Sigmoid colon (tissue), 7 donors: ENCODE results near the gene VAV1. TPM values are rescaled to one million over a fixed set of nuclear protein-coding genes. Genes with fewer than 3 reads are reported as not detected.

Experiments
- DNase-seq: peaks from one replicate; pipeline ENCODE4 v3.0.0-alpha.2; 2019
- H3K27ac ChIP-seq, 4 donors: fragments of 200-600 bp; sonication (generic); one replicate each; pipeline ENCODE4 v1.5.1; 2016 to 2019; ENCODE audit warnings: mild to moderate bottlenecking in 1 of 4
- H3K27me3 ChIP-seq, 3 donors: fragments of 200-600 bp; sonication (generic); one replicate each; pipeline ENCODE4 v1.5.1; 2019; ENCODE audit warnings: mild to moderate bottlenecking in 1 of 3
- H3K36me3 ChIP-seq, 4 donors: fragments of 200-600 bp; sonication (generic); one replicate each; pipeline ENCODE4 v1.5.1; 2016 to 2019
- H3K4me1 ChIP-seq, 4 donors: fragments of 200-600 bp; sonication (generic); one replicate each; pipeline ENCODE4 v1.5.1; 2017 to 2019
- H3K4me3 ChIP-seq, 4 donors: fragments of 200-600 bp; sonication (generic); one replicate each; pipeline ENCODE4 v1.5.1; 2017 to 2019; ENCODE audit warnings: mild to moderate bottlenecking in 2 of 4, moderate library complexity in 1 of 4
- H3K9me3 ChIP-seq, 4 donors: fragments of 200-600 bp in 3 of 4; sonication (generic) in 3 of 4; one replicate each; pipeline versions ENCODE4 v1.5.1 to v1.6.1; 2013 to 2019
- CTCF ChIP-seq, 4 experiments: fragments of 450-650 bp in 3 of 4; fragments of 200-600 bp in 1 of 4; IDR thresholded peaks; one replicate each; pipeline ENCODE4 v1.5.1; 2016 to 2019; ENCODE audit warnings: antibody characterized with exemption in 4 of 4, mild to moderate bottlenecking in 3 of 4, moderate library complexity in 2 of 4
- EP300 ChIP-seq, 4 donors: sonication (generic); formaldehyde crosslinking; IDR thresholded peaks; one replicate each; pipeline ENCODE4 v1.6.1; 2017; ENCODE audit warnings: antibody characterized with exemption in 4 of 4
- POLR2A ChIP-seq, 2 donors: fragments of 450-650 bp; IDR thresholded peaks; one replicate each; pipeline ENCODE4 v1.6.1; 2016; ENCODE audit warnings: antibody characterized with exemption in 2 of 2, mild to moderate bottlenecking in 2 of 2, moderate library complexity in 2 of 2
- POLR2AphosphoS5 ChIP-seq, 4 donors: sonication (generic); formaldehyde crosslinking; IDR thresholded peaks; one replicate each; pipeline ENCODE4 v1.6.1; 2017; ENCODE audit warnings: antibody characterized with exemption in 4 of 4
- WGBS, 2 donors: extraction: QIAGEN DNeasy Blood & Tissue Kit; methylation state at CpG; one replicate each; pipeline ENCODE4 v1.1.7; 2013; 5-methylcytosine and 5-hydroxymethylcytosine counted together
- intact Hi-C: fragments of 100-400 bp; cut with DNase I; formaldehyde crosslinking; loops from one replicate; pipeline ENCODE4 v1.15.1; 2023
- polyA plus RNA-seq, 3 donors: library from polyadenylated mRNA; stranded (reverse); fragments of 200-250 nt; gene quantifications; one replicate each; pipeline ENCODE4 v1.2.3, GENCODE V29; 2013
- total RNA-seq, 4 donors: library from RNA; depleted of rRNA; stranded (reverse); fragments of >200 nt; gene quantifications; one replicate each; pipeline ENCODE4 v1.1.0, GENCODE V29; 2016
- donor health status: healthy with polysubstance abuse.
- donor health status: Bipolar disorder and iron deficiency.
- donor health status: healthy.

Gene VAV1
- total and polyA plus RNA-seq, 7 donors, result 2.4 to 18.9 (median 4.1) TPM

DNA sequence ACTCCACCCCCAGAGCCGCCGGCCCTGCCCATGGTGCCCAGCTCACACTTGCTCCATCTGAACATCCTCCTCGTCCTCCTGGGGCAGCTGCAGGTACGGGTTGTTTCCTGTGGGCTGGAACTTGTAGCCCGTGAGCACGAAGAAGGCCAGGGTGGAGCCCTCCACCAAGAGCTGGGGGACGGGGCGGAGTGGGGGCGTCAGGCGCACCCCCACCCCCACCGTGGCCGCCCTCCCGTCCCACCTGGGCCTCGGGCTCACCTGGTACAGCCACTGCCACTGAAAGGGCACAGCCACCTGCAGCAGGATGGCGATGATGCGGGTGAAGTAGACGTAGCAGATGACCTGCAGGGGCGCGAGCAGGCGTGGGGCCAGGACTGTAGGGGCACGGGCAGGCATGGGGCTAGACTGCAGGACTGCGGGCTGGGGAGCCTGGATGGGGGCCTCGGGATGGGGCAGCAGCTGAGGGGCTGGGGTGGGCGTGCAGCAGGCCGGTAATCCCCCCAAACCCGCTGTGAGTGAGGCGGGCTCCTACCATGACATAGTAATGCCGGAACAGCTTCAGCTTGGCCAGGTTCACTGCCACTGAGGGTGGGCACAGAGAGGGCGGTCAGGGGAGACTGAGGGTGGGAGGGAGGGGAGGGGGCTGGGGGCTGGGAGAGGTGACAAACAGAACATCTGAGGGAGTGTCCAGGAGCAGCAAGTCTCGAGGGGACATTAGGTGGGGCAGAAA lies 41.4 kb upstream of the VAV1 start:
- peaks cover 0 to 41% (median 30%) of the 10 kb centered on the region in 4 donors for H3K36me3 ChIP-seq
- H3K27ac ChIP-seq, result peak overlapping the region in 1 of 4 donors; percentile 6
- WGBS, 2 donors, result 72 to 86% methylated on average over 30 of the region's 30 CpGs
- peak; percentile 65 for DNase-seq
- no peaks in the 10 kb centered on the region for H3K9me3 ChIP-seq
- peaks cover 0 to 18% (median 11%) of the 10 kb centered on the region in 4 donors for H3K4me1 ChIP-seq
- no peak overlapping the region for H3K4me3 ChIP-seq
- TF ChIP-seq CTCF (IDR thresholded peaks at IDR 0.05), result no peak
- no peak for TF ChIP-seq POLR2AphosphoS5 (IDR thresholded peaks at IDR 0.05)
- TF ChIP-seq POLR2A (IDR thresholded peaks at IDR 0.05), result no peak
- TF ChIP-seq EP300 (IDR thresholded peaks at IDR 0.05), result no peak
- no peaks in the 10 kb centered on the region for H3K27me3 ChIP-seq
- intact Hi-C loops, result loop anchor here (10.0 kb wide), 3 partner anchors 334 to 1194 kb away; partner anchors contain the start of genes CTXN1, PNPLA6, SNAPC2 and ZNF557

DNA sequence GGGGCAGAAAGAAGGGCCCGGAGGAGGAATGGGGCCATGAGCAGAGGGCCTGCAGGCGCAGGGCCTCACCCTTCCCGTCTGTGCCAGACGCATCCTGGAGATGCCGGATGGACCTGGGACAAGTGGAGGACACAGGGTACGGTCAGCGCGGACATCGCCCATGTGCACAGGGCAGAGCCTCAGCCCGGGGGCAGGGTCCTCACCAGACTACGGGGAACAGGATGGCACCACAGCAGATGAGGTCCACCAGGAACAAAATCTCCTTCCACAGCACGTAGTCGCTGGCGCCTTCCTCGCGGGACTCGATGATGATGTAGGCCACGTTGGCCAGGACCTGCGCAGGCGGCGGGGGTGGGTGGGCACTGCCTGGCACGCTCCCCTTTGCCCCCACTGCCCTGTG lies 40.7 kb upstream of the VAV1 start:
- no peak for TF ChIP-seq POLR2AphosphoS5 (IDR thresholded peaks at IDR 0.05)
- TF ChIP-seq EP300 (IDR thresholded peaks at IDR 0.05), result no peak
- no peak for TF ChIP-seq POLR2A (IDR thresholded peaks at IDR 0.05)
- TF ChIP-seq CTCF (IDR thresholded peaks at IDR 0.05), result no peak
- DNase-seq, result peak; percentile 54
- Histone ChIP-seq H3K36me3 (peaks cover 0 to 41% (median 30%) of the 10 kb centered on the region in 4 donors), H3K4me1 (peaks cover 0 to 25% (median 16%) of the 10 kb centered on the region in 4 donors), H3K9me3 (no peaks in the 10 kb centered on the region), H3K27me3 (no peaks in the 10 kb centered on the region), H3K4me3 (no peak overlapping the region), H3K27ac (no peak overlapping the region)
- 92 to 93% methylated on average over 22 of the region's 22 CpGs for WGBS, 2 donors
- intact Hi-C loops, result loop anchor here (10.0 kb wide), 3 partner anchors 333 to 1193 kb away; partner anchors contain the start of genes CTXN1, PNPLA6, SNAPC2 and ZNF557

GRCh38 chr19:6732803-6733337 lies 39.6 kb upstream of the VAV1 start:
- intact Hi-C loops, result loop anchor here (10.0 kb wide), 3 partner anchors 332 to 1192 kb away; partner anchors contain the start of genes CTXN1, PNPLA6, SNAPC2 and ZNF557
- H3K36me3 ChIP-seq, result peaks cover 0 to 41% (median 30%) of the 10 kb centered on the region in 4 donors
- WGBS, 2 donors, result 93 to 95% methylated on average over 21 of the region's 21 CpGs
- H3K4me3 ChIP-seq, result no peak overlapping the region
- peak; percentile 66 for DNase-seq
- H3K27ac ChIP-seq, result no peak overlapping the region
- TF ChIP-seq POLR2AphosphoS5 (IDR thresholded peaks at IDR 0.05) (no peak), CTCF (IDR thresholded peaks at IDR 0.05) (no peak), POLR2A (IDR thresholded peaks at IDR 0.05) (no peak), EP300 (IDR thresholded peaks at IDR 0.05) (no peak)
- H3K4me1 ChIP-seq, result peaks cover 0 to 27% (median 17%) of the 10 kb centered on the region in 4 donors
- no peaks in the 10 kb centered on the region for H3K27me3 ChIP-seq
- H3K9me3 ChIP-seq, result no peaks in the 10 kb centered on the region

- H3K4me1 ChIP-seq, result peaks cover 0 to 34% (median 23%) of the 10 kb centered on the region in 4 donors
These were observed 39.0 kb upstream of the VAV1 start for GRCh38 chr19:6733338-6734095.

More at GRCh38 chr19:6733338-6734095, 39.0 kb upstream of the VAV1 start:
- Histone ChIP-seq H3K4me3 (no peak overlapping the region), H3K27me3 (no peaks in the 10 kb centered on the region), H3K27ac (no peak overlapping the region), H3K9me3 (no peaks in the 10 kb centered on the region), H3K36me3 (peaks cover 0 to 41% (median 30%) of the 10 kb centered on the region in 4 donors)
- WGBS, 2 donors, result 95% methylated on average over 29 of the region's 29 CpGs
- DNase-seq, result peak; percentile 50
- intact Hi-C loops, result loop anchor here (10.0 kb wide), 3 partner anchors 331 to 1191 kb away; partner anchors contain the start of genes CTXN1, PNPLA6, SNAPC2 and ZNF557
- TF ChIP-seq EP300 (IDR thresholded peaks at IDR 0.05), result no peak
- peak in 1 of 4 experiments; percentile 33 for TF ChIP-seq CTCF (IDR thresholded peaks at IDR 0.05)
